Gastroesophageal sphincter (tissue), 3 donors: ENCODE measurements around the gene BORCS6.

Experiments
- POLR2AphosphoS5 ChIP-seq: sonication (generic); formaldehyde crosslinking; IDR thresholded peaks from one replicate; pipeline ENCODE4 v1.6.1; 2017; ENCODE audit warnings: antibody characterized with exemption
- TF ChIP-seq, protein P1 (sequence below), 4 experiments: fragments of 200-600 bp in 2 of 4; fragments of 450-650 bp in 2 of 4; sonication (generic) in 1 of 4; IDR thresholded peaks; one replicate each; pipeline ENCODE4 v1.5.1; 2017 to 2019; ENCODE audit warnings: antibody characterized with exemption in 4 of 4, mild to moderate bottlenecking in 2 of 4, moderate library complexity in 2 of 4

DNA sequence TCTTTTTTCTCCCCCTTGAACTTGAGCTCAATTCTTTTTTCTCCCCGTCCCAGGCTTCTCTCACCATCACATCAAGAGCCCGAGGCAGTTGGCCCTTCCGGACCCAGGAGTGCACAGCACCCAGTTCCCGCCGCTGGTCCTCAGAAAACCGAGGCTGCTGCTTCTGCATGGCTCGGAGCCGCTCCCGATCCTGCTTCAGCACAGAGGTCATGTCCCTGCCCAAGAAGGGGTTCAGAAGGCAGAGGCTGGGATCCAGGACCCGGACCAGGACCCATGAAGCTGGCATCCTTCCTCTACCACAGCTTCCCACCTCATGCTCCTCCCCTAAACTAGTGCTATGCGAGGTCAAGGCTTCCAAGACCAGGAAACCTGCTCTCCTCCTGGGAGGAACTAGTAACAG, 48.2 kb downstream of the BORCS6 start:
- TF ChIP-seq, protein P1, sequence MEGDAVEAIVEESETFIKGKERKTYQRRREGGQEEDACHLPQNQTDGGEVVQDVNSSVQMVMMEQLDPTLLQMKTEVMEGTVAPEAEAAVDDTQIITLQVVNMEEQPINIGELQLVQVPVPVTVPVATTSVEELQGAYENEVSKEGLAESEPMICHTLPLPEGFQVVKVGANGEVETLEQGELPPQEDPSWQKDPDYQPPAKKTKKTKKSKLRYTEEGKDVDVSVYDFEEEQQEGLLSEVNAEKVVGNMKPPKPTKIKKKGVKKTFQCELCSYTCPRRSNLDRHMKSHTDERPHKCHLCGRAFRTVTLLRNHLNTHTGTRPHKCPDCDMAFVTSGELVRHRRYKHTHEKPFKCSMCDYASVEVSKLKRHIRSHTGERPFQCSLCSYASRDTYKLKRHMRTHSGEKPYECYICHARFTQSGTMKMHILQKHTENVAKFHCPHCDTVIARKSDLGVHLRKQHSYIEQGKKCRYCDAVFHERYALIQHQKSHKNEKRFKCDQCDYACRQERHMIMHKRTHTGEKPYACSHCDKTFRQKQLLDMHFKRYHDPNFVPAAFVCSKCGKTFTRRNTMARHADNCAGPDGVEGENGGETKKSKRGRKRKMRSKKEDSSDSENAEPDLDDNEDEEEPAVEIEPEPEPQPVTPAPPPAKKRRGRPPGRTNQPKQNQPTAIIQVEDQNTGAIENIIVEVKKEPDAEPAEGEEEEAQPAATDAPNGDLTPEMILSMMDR (IDR thresholded peaks at IDR 0.05): no peak
- no peak for TF ChIP-seq POLR2AphosphoS5
